Measurements from ENCODE around the gene SMAD6.

Gene SMAD6

DNA sequence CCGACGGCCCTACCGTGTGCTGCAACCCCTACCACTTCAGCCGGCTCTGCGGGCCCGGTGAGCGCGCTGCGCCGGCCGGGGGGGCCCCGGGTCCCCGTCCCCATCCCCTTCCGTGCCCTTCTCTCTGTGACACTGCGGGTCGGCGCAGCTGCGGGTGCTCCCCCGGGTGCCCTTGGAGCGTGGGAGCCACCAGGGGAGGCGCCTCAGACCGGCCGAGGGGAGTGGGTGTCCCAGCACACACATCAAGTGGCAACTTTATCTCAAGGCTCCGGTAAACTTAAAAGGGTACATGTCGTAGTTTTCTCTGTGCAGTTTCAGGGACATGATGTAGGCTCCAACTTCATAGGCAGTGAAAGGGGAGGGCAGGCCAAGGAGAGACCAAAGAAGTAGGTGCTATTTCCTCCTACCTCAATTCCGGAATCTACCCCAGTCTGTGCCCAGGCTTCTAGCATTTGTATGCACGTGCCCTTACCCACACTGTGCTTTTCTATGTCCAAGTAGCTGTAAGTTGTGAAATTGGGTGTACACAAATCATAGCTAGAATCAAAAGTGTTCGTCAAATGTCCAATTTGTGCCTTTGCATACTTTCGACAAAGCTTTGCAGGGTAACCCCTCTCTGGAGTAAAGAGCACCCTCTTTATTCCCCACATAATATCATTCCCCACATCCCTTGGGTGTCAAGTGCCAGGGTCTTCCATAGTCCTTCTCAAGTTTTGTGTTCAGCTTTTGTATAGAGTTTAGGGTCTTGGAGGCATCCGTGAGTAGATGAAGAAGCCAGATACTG, 2.2 kb downstream of the SMAD6 start:
- no peak for DNase-seq

DNA sequence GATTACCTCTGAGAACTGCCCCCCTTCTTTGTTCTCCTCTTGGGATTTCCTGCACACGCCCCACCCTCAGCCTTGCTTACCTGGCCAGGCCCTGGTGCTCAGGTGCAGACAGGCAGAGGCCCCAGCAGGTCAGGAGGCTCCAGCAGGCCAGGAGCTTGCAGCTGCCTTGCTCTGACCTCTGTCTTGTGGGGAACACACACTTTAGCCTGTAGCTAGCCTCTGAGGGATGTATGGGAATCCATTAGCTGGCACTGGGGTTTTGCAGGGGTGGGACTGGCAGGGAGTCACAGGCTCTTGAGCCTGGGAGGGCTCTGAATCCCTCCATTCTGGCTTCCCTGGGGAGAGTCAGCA, 2.7 kb downstream of the SMAD6 start:
- no peak for DNase-seq

DNA sequence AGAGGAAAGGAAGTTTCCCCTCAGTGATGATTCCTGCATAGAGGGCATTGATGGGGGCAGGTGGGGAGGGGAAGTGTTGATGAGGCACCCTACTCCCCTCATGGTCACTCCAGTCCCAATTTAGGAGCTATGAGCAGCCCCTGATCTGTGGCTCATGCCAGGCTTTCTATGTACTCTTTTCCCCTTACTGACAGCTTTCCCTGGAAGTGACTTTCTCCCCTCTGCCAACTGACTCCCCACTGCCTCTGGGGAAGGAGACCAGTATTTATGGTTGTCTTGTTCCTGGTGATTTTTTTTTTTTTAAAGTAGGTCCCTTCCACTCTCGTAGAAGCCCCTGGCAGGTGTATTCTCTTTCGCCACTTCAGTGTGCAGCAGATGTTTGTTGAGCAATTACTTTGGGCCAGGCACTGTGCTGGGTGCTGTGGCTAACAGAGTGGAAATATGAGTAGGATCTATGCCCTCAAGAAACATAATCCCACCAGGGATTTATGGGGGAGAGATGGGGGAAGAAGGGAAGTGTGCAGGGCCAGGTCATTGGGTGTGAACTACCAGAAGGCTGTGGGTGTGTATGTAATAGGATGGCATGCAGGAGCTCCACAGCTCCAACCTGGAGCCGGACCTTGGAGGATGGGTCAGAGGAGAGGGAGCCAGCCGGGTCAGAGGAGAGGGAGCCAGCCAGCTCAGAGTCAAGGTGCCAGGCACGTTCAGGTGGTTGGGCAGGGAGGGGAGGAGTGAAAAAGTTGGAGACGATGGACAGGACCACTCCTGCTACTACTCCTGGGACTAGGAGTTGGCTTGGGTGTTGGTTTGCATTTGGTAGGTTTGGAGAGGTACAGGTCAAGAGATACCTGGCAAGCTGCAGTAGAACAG, 3.5 kb downstream of the SMAD6 start:
- DNase-seq: no peak

DNA sequence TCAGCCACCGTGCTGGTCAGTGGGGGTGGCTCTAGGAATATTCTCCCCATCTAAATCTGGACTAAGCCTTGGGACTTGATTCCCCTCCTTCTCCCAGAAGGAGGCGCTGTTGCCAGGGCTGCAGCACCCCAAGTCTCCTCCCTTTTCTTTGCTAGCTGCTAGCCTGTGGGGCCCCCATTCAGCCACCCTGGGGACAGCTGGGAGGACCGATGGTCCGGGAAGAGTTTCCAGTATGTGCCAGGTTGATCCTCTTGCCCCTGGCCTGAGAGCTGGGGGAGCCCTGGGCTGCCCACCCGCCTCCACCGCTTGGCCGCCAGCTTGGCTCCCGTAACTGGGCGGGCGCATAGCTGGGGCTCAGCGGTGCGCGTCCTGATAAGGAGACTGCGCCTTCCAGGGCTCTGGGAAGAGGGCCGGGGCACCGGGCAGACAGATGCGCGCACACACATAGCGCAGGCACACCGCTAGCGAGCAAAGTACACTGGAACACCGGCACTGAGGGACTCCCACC, 4.2 kb downstream of the SMAD6 start:
- DNase-seq: no peak

DNA sequence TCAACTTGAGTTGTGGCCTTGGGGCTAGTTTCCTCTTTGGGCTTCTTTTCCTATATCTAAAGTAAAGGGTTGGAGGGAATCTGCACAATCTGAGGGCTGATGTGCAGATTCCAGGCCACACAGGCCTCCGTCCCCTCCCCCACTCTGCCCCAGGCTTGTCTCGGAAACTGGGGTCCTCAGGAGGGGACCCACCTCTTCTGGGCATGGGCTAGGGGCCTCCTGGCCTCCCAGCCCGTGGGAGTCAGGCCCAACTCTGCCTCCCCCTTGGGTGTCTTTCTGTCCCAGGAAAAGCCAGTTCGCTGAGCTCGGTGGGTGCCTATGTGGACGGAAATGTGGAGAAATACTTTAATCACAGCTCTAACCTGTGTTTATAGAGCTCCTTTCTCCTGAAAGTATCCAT, 4.8 kb downstream of the SMAD6 start:
- no peak for DNase-seq

DNA sequence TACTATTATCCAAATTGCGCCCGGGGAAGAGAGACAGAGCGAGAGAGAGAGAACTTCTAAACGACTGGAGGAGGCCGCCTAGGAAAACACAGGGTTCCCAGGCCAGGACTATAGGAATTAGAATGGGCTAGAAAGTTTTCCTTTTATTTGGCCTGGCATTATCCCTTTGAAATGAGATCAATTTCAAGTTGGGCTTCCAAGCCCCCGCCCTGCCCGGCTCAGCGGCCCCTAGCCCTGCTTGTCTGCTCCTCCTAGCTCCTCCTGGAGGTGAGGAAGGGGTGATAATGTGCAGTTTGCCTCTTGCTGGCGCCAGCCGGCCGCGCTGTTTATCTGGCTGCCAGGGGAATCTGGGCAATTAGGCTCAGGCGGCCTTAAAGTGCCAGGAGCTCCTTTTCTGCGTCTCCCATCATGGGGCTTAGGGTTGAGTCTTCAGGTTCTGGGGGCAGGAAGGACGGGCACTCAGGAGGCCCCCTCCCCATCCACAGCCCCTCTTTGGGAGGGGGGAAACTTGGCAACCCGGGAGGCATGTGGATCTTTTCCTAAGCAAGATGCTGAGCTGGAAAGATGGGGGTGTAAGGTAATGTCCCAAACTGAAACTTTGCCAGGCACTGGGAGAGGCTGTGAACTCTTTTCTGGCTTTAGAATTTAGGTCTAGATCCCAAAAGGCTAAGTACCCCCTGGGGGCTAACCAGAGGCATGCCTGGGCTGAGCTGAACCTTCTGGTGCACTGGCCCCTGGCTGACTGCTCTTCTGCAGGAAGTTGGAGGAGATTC, 5.5 kb downstream of the SMAD6 start:
- no peak for DNase-seq

DNA sequence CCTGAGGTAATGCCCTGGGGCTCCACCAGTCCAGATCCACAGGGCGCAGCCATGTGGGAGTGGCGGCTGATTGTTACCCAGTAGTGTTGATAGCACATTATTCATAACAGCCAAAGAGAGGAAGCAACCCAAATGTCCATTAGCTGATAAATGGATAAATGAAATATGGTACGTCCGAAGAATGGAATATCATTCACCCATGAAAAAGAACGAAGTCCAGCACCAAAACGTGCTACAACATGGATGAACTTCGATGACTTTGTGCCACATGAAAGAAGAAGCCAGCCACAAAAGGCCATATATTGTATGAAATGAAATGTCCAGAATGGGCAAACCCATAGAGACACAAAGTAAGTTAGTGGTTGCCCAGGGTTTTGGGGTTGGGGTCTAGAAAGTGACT, 6.4 kb downstream of the SMAD6 start:
- DNase-seq: no peak

DNA sequence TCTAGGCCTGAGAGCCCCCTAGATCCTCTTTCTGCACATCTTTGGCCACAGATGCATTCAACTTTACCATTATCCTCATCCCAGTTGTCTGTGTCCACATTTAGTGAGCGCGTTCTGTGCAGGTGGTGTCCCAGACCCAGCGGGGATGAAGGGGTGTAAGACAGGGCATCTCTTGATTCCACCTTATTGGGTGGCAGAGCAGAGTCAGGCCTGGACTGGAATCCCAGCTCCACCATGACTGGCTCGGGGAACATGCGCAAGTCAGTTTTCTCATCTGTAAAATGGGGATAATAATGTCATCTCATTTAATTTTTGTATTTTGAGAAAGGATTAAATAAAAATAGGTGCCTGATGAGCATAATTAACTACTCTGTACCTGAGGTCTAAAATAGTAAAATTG, 7.8 kb downstream of the SMAD6 start:
- DNase-seq: no peak

DNA sequence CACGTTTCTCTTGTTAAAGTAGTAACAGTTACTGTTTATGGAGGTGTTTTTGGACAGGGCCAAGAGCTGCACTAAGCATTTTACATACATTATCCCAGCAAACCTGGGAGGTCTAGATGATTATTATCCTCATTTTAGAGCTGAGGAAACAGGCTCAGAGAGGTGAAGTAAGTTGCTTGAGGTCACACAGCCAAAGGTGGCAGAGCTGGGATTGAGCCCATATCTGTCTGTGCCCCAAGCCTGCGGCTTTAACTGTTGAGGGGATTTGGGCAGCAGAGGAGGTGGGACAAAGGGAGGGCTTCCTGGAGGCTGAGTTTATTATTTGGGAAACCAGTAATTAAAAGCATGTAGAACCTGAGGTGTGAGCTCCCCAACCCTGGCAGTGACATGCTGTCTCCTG, 9.2 kb downstream of the SMAD6 start:
- DNase-seq: no peak

DNA sequence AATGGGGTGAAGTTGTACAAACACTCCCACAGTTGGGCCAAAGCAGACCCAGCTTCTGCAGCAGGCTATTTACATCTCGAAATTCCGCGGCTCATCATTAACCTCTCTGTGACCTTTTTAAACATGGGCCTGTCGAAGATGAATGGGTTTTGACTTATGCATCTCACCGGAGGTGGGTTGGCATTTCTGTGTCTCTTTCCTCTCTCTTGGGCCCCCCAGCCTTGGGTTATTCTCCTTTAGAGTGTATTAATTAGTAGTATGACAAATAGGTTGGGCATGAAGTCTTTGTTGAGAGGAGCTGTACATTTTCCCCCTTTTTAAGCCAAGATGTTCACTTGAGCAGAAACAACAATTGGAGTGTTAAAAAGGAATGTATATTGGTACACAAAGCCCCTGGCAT, 9.8 kb downstream of the SMAD6 start:
- DNase-seq: no peak

DNA sequence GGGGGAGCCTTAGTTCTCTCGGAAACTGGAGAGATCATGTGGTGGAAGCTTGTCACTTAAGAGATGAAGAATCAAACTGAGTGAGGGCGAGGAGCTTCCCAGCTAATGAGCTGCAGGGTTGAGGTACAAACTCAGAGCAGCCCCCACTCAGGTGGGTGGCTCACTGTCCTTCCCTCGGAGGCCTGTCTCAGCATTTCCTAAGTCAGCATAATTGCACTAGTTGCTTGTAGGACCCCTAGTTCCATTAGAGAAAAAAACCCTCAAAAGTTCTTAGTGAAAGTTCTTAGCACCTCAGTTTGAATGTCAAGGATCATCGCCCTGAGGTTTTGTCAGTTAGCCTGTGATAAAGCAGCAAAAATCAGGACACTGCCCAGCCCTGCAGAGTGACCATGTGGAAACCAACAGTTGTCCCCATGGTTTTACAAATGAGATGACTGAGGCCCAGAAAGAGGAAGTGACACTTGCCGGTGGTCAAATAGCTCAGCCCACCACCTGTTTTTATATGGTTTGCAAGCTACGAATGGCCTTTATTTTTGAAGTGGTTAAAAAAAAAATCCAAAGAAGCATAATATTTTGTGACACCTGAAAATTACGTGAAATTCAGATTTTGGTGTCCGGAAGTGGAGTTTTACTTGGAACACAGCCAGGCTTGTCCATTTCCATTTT, 11.9 kb downstream of the SMAD6 start:
- DNase-seq: no peak

DNA sequence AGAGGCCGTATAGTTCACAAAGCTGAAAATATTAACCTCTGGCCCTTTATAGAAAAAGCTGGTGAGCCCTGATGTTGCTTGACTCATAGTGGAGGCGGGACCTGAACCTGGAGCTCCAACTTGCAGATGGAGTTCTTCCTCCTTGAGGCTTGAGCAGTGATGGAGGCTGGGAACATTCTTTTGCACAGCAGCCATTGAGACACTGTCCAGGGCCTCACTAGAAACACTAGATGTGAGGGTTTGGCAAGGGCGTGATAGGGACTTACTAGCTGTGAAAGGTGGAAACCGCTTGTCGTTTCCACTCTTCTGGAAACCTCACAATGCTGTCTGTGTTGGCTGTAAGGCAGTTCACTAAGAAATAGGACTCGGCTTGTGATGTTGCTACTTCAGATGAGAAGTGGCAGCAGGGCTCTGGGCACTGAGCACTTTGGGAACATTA, 12.5 kb downstream of the SMAD6 start:
- no peak for DNase-seq

DNA sequence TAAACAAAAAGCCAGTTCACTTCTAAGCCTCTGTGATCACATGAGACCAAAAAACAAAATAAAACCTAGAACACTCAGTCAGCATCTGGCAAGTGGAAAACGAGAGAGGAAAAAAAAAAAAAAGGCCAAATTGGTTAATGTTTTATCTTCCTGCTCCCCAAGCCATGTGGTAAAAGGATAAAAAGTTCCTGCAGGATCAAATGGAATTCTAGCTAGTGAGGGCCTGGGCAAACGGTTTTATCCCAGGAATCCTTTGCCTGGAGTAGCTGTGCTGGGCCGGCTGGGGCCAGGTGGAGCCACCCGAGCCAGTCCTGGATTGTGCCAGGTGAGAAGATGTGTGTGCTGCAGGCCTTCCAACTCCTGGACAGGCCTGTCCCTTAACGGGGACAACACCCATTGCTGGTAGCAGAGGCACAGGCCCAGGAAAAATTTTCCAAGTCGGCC, 13.2 kb downstream of the SMAD6 start:
- no peak for DNase-seq

DNA sequence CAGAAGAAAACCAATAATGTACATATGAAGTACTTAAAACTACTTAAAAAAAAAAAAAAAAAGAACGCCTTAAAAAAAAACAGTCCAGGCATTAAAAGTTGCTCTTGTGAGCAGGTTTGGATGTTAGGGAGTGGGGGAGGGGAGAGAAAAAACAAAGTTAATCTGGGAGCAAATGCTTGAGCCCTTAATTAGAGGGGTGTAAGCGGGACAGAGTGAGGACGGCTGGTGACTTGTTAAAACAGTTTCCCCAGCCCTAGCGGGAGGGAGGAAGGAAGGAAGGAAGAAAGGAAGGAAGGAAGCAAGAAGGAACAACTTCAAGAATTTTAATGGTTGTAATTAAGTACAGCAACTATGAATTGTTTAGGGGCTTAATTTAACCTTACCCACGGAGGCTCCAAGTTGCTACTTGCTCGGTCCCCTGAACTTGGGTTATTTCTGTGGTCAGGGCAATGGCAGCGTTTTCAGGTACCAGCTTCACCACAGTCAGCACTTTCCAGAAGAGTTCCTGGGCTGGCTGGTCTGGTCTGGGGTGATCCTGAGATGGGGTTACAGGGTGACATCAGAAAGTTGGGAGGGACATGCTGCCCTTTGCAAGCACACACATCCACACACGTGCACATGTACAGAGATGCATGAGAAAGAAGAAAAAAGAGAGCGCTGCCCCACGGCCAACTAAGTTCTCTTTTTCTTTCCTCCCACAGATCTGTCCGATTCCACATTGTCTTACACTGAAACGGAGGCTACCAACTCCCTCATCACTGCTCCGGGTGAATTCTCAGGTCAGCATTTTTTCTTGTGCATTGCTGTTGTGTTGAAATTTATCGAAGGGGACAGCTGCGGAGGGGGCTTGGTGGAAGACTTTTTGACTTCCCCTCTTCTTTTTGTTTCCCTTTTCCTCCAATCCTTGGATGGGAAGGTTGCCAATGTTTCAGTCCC, 14.0 kb downstream of the SMAD6 start:
- no peak for DNase-seq

DNA sequence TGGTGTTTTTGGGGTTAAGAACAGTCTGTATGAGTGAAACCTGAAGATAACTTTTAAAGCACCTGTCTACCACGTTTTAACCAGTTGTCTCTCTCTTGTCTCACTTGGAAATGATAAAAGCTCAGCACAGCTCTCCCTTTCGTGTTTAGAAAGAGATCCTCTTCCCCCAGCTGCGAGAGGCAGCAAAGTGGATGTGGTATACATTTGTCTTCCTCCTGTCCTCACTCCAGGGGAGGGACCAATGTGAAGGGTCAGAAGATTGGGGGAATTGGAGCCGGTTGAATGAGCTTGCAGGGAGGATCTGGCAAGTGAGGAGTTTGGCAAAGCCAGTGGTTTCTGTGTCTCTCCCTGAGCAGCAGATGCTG, 14.6 kb downstream of the SMAD6 start:
- DNase-seq: no peak

DNA sequence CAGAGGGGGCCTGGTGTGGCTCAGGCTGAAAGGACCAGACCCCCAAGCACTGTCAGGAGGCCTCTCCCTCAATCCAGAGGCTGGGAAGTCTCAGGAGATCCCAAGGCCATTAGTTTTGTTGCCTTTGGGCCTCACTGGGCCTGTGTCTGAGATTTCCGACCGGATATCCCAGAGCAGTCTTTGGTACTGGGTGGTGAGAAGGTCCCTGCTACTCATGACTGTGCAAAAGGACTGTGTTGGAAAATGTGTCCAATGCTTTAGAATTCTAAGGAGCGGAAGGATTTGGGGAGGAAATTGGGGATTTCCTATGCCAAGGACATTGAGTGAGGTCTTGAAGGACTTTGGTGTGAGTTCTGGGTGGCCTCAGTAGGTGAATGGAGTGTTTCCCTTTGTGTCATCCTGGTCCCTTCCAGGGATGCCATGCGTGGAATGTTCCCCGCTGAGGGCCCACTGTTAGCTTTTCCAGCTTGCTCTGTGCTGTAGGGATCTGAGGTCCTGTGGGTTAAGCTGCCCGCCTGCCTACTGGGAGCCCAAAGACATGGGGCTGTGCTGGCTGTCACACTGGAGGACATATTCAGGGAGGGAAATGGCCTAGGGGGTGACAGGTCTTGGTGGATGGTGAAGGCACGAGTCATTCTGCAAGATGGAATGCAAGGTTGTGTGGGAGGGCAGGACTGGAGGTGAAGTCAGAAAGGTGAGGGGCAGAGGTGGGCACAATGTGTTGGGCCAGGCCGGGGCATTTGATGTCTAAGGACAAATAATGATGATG, 16.4 kb downstream of the SMAD6 start:
- DNase-seq: no peak

DNA sequence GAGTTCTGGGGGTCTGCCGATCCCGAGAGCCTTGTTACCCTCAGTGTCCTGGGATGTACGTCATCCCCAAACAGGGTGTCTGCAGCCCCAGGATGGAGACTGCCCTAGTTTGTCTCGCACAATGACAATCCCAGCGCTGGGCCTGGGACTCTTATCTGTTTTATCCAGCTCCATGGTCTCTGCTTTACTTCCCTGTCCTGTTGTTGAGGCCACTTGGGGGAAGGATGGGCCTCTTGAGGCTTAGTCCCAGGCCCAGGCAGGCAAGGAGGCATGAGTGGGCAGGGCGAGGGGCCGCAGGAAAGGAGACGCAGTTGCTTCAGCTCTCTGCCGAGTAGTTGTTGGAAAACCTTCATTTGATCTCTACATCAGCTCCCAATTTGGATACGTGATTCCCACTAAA, 17.4 kb downstream of the SMAD6 start:
- no peak for DNase-seq

DNA sequence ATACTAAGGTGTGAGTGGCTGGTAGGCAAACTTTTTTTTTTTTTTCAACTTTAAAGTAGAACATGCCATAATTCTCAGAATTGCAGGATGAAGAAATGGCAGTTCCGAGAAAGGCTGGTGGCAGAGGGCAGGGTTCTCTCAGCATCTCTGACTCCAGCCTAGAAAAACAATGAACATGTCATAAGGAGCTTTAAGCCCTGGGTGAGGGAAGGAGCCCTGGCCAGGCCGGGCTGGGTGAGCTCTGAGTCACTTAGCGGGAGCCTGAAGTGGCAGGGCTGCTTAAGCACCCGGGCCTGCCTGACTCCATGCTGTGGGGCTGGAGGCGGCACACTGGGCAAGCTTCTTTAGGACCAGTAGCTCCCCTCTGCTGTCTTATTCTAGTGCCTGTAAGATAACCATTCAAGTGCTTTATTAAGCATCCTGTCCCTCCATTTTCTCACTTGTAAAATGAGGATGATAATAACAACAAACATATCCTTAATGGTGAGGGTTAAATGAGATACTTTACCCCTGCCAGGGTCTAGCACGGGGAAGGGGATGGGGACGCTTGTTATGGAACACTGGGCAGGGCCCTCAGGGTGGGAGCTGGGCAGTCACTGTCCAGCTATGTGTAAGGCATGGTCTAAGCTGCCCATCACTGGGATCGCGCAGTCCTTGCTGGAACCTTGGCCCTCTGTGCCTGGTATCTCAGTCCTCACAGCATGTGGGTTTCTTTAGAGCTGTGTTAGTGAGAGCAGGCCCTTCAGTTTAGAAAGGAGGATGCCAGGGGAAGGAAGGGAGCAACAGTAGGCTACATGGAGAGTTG, 18.4 kb downstream of the SMAD6 start:
- DNase-seq: no peak

DNA sequence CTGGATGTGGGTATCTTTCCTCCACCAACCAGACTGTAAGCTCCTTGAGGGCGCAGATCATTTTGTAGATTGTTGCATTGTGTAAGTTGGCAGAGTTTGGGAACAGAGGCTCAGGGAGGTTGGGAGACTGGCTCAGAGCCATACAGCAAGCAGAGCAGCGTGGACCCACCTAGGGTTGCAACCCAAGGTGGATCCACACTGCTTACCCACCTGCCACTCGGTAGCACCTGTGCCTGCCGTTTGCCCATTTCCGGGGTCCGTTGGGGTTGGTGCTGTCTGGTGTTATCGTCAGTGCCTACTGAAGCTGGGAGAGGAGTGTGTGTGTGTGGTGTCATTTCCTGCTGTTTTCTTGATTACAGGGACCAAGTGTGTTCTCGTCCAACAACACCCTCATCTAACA, 19.0 kb downstream of the SMAD6 start:
- no peak for DNase-seq

DNA sequence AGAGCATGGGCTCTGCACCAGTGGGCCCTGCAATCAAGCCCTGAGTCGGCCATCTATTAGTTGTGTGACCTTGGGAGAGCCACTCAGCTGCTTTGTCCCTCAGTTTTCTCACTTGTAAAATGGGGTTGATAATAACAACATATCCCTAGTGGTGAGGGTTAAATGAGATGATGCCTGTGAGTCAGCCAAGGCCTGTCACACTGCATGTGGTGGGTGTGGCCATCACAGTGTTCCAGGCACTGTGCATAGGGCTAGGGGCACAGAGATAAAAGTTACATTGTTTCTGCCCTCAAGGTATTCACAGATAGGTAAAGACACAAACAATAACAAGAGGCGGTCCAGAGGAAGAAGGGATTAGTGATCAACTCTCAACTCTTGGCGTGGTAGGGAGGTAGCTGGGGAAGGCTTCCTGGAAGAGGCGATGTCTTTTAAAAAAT, 19.5 kb downstream of the SMAD6 start:
- no peak for DNase-seq
